ENCODE results near the gene BCR. TPM values are rescaled to one million over a fixed set of nuclear protein-coding genes. Genes with fewer than 3 reads are reported as not detected.
A peak's percentile ranks its signal among the peaks of the same experiment; 100 is the strongest.

BCR gene
- total RNA-seq, 1 experiment from 2014 or later = 77.0 TPM

- no peak for DNase-seq
- Histone ChIP-seq H2BK20ac (ENCODE audit: low read depth, low read length, poor library complexity, severe bottlenecking) (no peak overlapping the region), H3K27ac (ENCODE audit: insufficient read length, low read depth, low read length) (no peak overlapping the region), H3K4me1 (ENCODE audit: insufficient read depth, low read length) (peaks cover 17% of the 10 kb centered on the region; the same call in 1 of the 2 replicates), H2BK12ac (ENCODE audit: insufficient read length, low read depth, low read length) (no peak overlapping the region), H3K79me2 (ENCODE audit: insufficient read depth, low read length) (peaks cover 30% of the 10 kb centered on the region; the same call in 1 of the 2 replicates), H2BK15ac (ENCODE audit: low read depth, low read length) (no peak overlapping the region), H3K56ac (ENCODE audit: insufficient read length, low read depth, low read length) (no peak overlapping the region), H3T11ph (ENCODE audit: low read length) (no peak overlapping the region), H3K9ac (ENCODE audit: extremely low read depth, insufficient read length, low read length) (no peak overlapping the region), H2BK120ac (ENCODE audit: low read depth, low read length, poor library complexity, severe bottlenecking) (no peak overlapping the region), H3K18ac (ENCODE audit: insufficient read length, low read depth, low read length) (no peak overlapping the region), H3K23me2 (ENCODE audit: insufficient read length, low read depth, low read length, poor library complexity, severe bottlenecking) (peaks cover 4% of the 10 kb centered on the region), H2AK5ac (ENCODE audit: insufficient read length, low read length) (no peak overlapping the region), H3K14ac (ENCODE audit: insufficient read depth, low read length) (no peak overlapping the region), H4K20me1 (ENCODE audit: control insufficient read depth, insufficient read depth, insufficient read length) (no peaks in the 10 kb centered on the region), H2BK5ac (ENCODE audit: insufficient read length, low read length) (no peak overlapping the region), H4K5ac (ENCODE audit: insufficient read length, low read depth, low read length) (no peak overlapping the region), H3K23ac (ENCODE audit: insufficient read length, low read depth, low read length) (no peak overlapping the region), H3K79me1 (ENCODE audit: insufficient read depth, low read depth, low read length, poor library complexity, severe bottlenecking) (peaks cover 4% of the 10 kb centered on the region), H3K27me3 (ENCODE audit: insufficient read depth, low read length) (no peaks in the 10 kb centered on the region), H4K8ac (replicated peaks; ENCODE audit: insufficient read length, low read depth, low read length) (no peak overlapping the region), H4K91ac (ENCODE audit: insufficient read length, low read depth, low read length) (no peak overlapping the region), H2AFZ (ENCODE audit: low read length) (no peak overlapping the region), H3K4ac (ENCODE audit: low read depth, low read length) (no peak overlapping the region), H3K9me3 (ENCODE audit: control insufficient read depth, low read depth, low read length) (no peaks in the 10 kb centered on the region), H3K4me2 (ENCODE audit: insufficient read depth, insufficient read length, low read length) (no peak overlapping the region)
- peaks cover 26 to 37% (median 33%) of the 10 kb centered on the region in 3 experiments for H3K36me3 Mint-ChIP-seq (ENCODE audit: insufficient read depth in 1 of 3, low read depth in 3 of 3)
- H3K4me3 Mint-ChIP-seq = no peak overlapping the region
- peak overlapping the region in 2 of 3 experiments; percentile 39 to 67; a peak in 3 of 7 replicates for H3K27ac Mint-ChIP-seq
- peaks cover 0 to 2% of the 10 kb centered on the region in 2 experiments; a peak in 3 of 5 replicates for H3K9me3 Mint-ChIP-seq
- H3K4me1 Mint-ChIP-seq = peaks cover 73 to 76% of the 10 kb centered on the region in 2 experiments
- no CpG with 5 or more reads among the region's 9 CpGs for WGBS (ENCODE audit: extremely low coverage, insufficient read length, low lambda C conversion rate)
- H3K27me3 Mint-ChIP-seq (ENCODE audit: low read depth) = no peaks in the 10 kb centered on the region
- TF ChIP-seq CTCF (conservative IDR thresholded peaks at IDR 0.05) = no peak
Observed at GRCh38 chr22:23238707-23239106, 58.4 kb downstream of the BCR start.
